Measurements from ENCODE around the gene QRFP. TPM values are rescaled to one million over a fixed set of nuclear protein-coding genes. Genes with fewer than 3 reads are reported as not detected.

The QRFP gene
- total RNA-seq, 1 experiment from 2014 or later: not detected

GRCh38 chr9:130918101-130918825 is 21.7 kb upstream of the QRFP start:
- DNase-seq: no peak
- CTCF ChIA-PET: interaction anchor here (0.6 kb wide), 1 partner anchor 11 kb away, joined by 4 read pairs; no protein-coding TSS in a partner anchor
- no TSS peak for BruUV-seq (replicated peaks)
- TF ChIP-seq CTCF (IDR thresholded peaks at IDR 0.05; ENCODE audit: unreplicated experiment): no peak
- no peaks in the 10 kb centered on the region for H3K9me3 Mint-ChIP-seq (ENCODE audit: low read depth, unreplicated experiment)
- peaks cover 41% of the 10 kb centered on the region for H3K27me3 Mint-ChIP-seq (ENCODE audit: unreplicated experiment)
- H3K36me3 Mint-ChIP-seq (ENCODE audit: insufficient read depth, unreplicated experiment): no peaks in the 10 kb centered on the region
- no peaks in the 10 kb centered on the region for H3K4me1 Mint-ChIP-seq (ENCODE audit: low read depth, unreplicated experiment)
- H3K27ac Mint-ChIP-seq (ENCODE audit: unreplicated experiment): no peak overlapping the region
- no peak overlapping the region for H3K4me3 Mint-ChIP-seq (ENCODE audit: low read depth, unreplicated experiment)
- intact Hi-C loops (cut with micrococcal nuclease; ENCODE audit: unreplicated experiment): no loop called here

GRCh38 chr9:130917168-130917960 is 20.8 kb upstream of the QRFP start:
- no peaks in the 10 kb centered on the region for H3K36me3 Mint-ChIP-seq (ENCODE audit: insufficient read depth, unreplicated experiment)
- no peak overlapping the region for H3K27ac Mint-ChIP-seq (ENCODE audit: unreplicated experiment)
- no TSS peak for BruUV-seq (replicated peaks)
- H3K4me3 Mint-ChIP-seq (ENCODE audit: low read depth, unreplicated experiment): no peak overlapping the region
- no peaks in the 10 kb centered on the region for H3K9me3 Mint-ChIP-seq (ENCODE audit: low read depth, unreplicated experiment)
- intact Hi-C loops (cut with micrococcal nuclease; ENCODE audit: unreplicated experiment): no loop called here
- no peak for DNase-seq
- CTCF ChIA-PET: interaction anchor here (0.5 to 0.6 kb wide), 2 partner anchors 12 to 177 kb away, joined by 3 to 4 read pairs; no protein-coding TSS in a partner anchor
- H3K27me3 Mint-ChIP-seq (ENCODE audit: unreplicated experiment): peaks cover 32% of the 10 kb centered on the region
- H3K4me1 Mint-ChIP-seq (ENCODE audit: low read depth, unreplicated experiment): no peaks in the 10 kb centered on the region
- TF ChIP-seq CTCF (IDR thresholded peaks at IDR 0.05; ENCODE audit: unreplicated experiment): no peak

- H3K4me3 Mint-ChIP-seq (ENCODE audit: low read depth, unreplicated experiment): no peak overlapping the region
- BruUV-seq (replicated peaks): no TSS peak
- H3K27me3 Mint-ChIP-seq (ENCODE audit: unreplicated experiment): peaks cover 21% of the 10 kb centered on the region
- intact Hi-C loops (cut with micrococcal nuclease; ENCODE audit: unreplicated experiment): no loop called here
- H3K4me1 Mint-ChIP-seq (ENCODE audit: low read depth, unreplicated experiment): no peaks in the 10 kb centered on the region
- no peak for TF ChIP-seq CTCF (IDR thresholded peaks at IDR 0.05; ENCODE audit: unreplicated experiment)
- no peak overlapping the region for H3K27ac Mint-ChIP-seq (ENCODE audit: unreplicated experiment)
- CTCF ChIA-PET: no interaction called here
- no peaks in the 10 kb centered on the region for H3K36me3 Mint-ChIP-seq (ENCODE audit: insufficient read depth, unreplicated experiment)
- no peak for DNase-seq
- no peaks in the 10 kb centered on the region for H3K9me3 Mint-ChIP-seq (ENCODE audit: low read depth, unreplicated experiment)
Measured at GRCh38 chr9:130915096-130915447, 18.5 kb upstream of the QRFP start.

- Mint-ChIP-seq H3K27me3 (ENCODE audit: unreplicated experiment) (peaks cover 21% of the 10 kb centered on the region), H3K4me1 (ENCODE audit: low read depth, unreplicated experiment) (no peaks in the 10 kb centered on the region), H3K27ac (ENCODE audit: unreplicated experiment) (no peak overlapping the region), H3K36me3 (ENCODE audit: insufficient read depth, unreplicated experiment) (no peaks in the 10 kb centered on the region), H3K4me3 (ENCODE audit: low read depth, unreplicated experiment) (no peak overlapping the region), H3K9me3 (ENCODE audit: low read depth, unreplicated experiment) (no peaks in the 10 kb centered on the region)
- no TSS peak for BruUV-seq (replicated peaks)
- CTCF ChIA-PET: no interaction called here
- TF ChIP-seq CTCF (IDR thresholded peaks at IDR 0.05; ENCODE audit: unreplicated experiment): no peak
- no peak for DNase-seq
- intact Hi-C loops (cut with micrococcal nuclease; ENCODE audit: unreplicated experiment): no loop called here
Measured at GRCh38 chr9:130914417-130915095, 17.9 kb upstream of the QRFP start.
